ENCODE results near the gene WNT6.

Gene WNT6

GRCh38 chr2:218895326-218895725 lies 35.7 kb downstream of the WNT6 start:
- no peak overlapping the region for H3K27ac ChIP-seq
- TF ChIP-seq, protein P1, sequence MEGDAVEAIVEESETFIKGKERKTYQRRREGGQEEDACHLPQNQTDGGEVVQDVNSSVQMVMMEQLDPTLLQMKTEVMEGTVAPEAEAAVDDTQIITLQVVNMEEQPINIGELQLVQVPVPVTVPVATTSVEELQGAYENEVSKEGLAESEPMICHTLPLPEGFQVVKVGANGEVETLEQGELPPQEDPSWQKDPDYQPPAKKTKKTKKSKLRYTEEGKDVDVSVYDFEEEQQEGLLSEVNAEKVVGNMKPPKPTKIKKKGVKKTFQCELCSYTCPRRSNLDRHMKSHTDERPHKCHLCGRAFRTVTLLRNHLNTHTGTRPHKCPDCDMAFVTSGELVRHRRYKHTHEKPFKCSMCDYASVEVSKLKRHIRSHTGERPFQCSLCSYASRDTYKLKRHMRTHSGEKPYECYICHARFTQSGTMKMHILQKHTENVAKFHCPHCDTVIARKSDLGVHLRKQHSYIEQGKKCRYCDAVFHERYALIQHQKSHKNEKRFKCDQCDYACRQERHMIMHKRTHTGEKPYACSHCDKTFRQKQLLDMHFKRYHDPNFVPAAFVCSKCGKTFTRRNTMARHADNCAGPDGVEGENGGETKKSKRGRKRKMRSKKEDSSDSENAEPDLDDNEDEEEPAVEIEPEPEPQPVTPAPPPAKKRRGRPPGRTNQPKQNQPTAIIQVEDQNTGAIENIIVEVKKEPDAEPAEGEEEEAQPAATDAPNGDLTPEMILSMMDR (IDR thresholded peaks at IDR 0.05): no peak
- TF ChIP-seq ZFX (IDR thresholded peaks at IDR 0.05; ENCODE audit: borderline replicate concordance): no peak

DNA sequence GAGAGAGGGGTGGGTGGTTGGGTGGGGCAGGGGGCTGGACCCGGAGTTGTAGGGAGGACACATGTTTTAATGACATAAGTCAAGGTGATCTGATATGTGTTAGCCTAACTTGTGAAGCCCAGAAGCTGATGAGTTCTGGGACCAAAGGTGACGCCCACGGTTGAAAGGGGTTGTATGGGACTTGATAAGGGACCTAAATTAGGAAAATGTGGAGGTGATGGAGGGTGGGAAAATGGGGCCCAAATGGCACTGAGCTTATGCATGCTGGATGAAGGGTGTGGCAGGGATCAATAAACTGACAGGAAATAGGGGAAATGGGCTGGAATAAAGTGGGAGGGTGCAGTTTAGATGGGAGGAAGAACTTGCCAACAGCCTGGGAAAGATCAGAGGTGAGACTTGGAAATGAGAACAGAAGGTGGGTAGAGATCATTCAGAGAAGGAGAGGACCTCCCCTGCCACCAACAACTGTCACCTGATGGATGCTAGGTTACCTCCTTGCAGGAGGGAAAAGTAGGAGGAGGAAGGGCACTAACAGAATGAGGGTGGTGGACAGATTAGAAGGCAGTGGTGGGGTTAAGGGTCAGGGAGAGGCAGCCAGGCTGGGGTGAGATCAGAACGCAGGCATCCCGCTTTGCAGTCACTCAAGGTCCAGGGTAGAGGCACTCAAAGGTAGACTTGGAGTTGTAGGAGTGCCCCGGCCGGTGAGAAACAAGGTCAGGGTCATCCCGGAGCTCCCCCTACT lies 36.3 kb downstream of the WNT6 start:
- TF ChIP-seq ZFX (IDR thresholded peaks at IDR 0.05; ENCODE audit: borderline replicate concordance): no peak
- TF ChIP-seq, protein P1 (IDR thresholded peaks at IDR 0.05): no peak
- no peak overlapping the region for H3K27ac ChIP-seq

DNA sequence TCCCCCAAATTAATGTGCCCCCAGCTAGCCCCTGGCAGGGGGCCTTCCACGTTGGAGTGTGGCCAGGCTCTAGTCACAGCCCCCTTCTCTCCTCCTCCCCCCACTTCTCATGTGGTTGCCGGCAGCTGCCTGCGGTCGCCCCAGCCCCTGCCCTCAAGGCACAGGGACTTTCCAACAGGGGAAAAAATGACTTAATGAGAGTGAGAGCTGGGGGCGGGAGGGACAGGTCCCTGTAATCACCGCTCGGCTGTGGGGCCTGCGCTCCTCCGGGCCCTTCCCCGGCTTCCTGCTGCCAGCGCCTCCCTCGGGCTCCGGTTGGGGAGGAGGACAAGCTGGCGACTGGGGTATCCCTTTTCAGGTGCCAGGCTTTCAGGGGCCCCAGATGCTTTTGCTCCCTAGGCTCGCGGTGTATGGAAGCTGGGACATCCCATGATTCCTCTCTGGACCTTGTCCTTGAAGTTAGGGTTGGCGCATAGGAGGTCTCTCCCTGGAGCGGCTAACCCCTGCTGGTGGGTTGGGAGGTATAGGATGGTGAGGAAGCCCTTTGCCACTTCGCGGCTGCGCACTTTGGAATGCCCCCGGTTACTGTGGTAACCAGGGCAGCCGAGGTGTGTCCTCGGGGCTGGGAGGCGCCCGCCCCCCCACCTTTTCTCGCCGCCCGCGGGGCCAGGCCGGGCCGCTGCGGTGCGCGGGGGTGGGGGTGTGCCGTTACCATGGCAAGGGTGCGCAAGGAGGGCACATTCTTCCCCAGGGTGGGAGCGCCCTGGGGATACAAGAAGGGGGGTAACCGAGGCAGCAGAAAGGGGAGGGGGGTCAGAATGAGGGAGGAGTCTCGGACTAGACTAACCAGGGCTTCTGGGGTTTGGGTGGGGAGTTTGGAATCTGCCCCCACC lies 37.1 kb downstream of the WNT6 start:
- H3K27ac ChIP-seq: no peak overlapping the region
- TF ChIP-seq, protein P1 (IDR thresholded peaks at IDR 0.05): no peak
- no peak for TF ChIP-seq ZFX (IDR thresholded peaks at IDR 0.05; ENCODE audit: borderline replicate concordance)

GRCh38 chr2:218897394-218898108 lies 37.9 kb downstream of the WNT6 start:
- H3K27ac ChIP-seq: no peak overlapping the region
- TF ChIP-seq ZFX (IDR thresholded peaks at IDR 0.05; ENCODE audit: borderline replicate concordance): no peak
- TF ChIP-seq, protein P1 (IDR thresholded peaks at IDR 0.05): no peak

GRCh38 chr2:218898109-218898878 lies 38.7 kb downstream of the WNT6 start:
- H3K27ac ChIP-seq: no peak overlapping the region
- TF ChIP-seq ZFX (IDR thresholded peaks at IDR 0.05; ENCODE audit: borderline replicate concordance): no peak
- TF ChIP-seq, protein P1 (IDR thresholded peaks at IDR 0.05): peak; percentile 98

DNA sequence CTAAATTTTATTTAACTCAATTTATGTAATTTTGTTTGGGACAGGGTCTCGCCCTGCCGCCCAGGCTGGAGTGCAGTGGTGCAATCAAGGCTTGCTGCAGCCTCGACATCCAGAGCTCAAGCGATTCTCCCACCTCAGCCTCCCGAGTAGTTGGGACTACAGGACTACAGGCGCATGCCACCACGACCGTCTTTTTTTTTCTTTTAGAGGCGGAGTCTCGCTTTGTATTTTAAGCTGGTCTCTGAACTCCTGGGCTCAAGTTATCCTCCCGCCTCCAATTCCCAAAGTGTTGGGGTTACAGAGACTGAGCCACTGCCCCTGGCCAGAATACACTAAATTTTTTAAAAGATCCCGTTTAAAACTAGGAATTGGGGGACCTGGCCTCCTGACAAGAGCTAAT lies 39.5 kb downstream of the WNT6 start:
- TF ChIP-seq, protein P1 (IDR thresholded peaks at IDR 0.05): no peak
- TF ChIP-seq ZFX (IDR thresholded peaks at IDR 0.05; ENCODE audit: borderline replicate concordance): no peak
- no peak overlapping the region for H3K27ac ChIP-seq
